ENCODE measurements around the gene NMNAT1.
"Not testable (repeated sequence)": the region's sequence is repeated elsewhere in the genome, so short reads cannot be mapped to it uniquely, and the experiment has no call there.

NMNAT1 gene

DNA sequence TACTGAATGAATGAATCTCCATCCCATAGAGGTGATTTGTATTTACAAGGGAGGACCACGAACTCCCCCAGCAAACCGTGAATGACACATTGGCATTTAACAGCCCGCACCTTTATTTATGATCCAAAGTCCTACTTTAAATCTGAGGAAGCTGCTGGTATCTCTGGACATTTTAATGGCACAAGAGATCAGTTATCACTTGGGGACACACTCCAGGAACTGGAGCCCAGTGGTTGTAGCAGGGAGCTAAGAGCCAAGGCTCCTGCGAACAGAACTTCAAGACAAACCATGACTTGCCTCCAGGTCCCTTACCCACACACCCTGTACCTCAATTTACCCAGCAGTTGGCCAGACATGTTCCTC lies 34.4 kb upstream of the NMNAT1 start:
- Histone ChIP-seq H3K36me3 (ENCODE audit: insufficient read depth, low read depth, low read length) (no peaks in the 10 kb centered on the region), H3K4me3 (ENCODE audit: low read length) (peak overlapping the region; percentile 90), H3K9me3 (ENCODE audit: insufficient read depth, low read depth, low read length) (no peaks in the 10 kb centered on the region), H3K27me3 (ENCODE audit: insufficient read depth, low read length) (no peaks in the 10 kb centered on the region), H3K4me1 (ENCODE audit: insufficient read depth, low read length) (no peaks in the 10 kb centered on the region; the same call in 1 of the 2 replicates), H3K27ac (ENCODE audit: low read length) (no peak overlapping the region), H3K9ac (ENCODE audit: low read depth, low read length) (peak overlapping the region; percentile 86; the same call in 1 of the 2 replicates)

DNA sequence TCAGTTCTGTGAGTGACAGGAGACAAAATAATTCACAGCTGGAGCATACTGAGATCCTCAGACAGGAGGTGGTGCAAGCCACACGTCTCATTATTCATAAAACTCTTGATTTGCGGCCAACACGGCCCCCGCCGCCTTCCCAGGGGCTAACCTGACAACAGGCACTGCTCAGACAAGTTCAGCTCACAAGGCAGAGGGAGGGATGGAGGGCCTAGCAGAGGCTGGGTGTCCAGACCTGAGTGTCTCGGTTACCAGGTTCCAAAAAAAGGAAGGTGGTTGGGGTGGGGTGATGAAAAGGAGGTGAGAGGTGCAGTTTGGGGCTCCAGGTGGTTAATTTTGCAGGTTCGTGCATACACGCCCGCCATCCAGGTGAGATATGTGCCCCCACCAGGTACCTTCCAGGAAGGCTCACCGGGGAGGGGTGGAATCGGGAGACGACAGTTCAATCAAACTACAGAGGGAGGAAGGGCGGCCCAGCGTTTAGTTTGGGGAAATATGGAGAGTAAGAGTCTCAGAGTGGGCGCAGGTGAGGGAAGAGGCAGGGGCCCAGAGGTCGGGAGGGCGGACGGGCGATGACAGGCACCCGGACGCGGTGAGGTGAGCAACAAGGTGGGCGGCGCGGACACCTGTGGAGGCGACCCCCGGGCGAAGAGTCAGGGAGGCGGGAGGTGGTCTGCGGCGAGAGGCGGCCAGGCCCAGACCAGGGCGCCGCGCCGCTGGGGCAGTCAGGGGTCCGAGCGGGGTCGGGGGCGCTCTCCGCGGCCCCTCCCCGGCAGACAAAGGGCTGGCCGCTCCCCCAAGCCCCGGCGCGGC lies 33.8 kb upstream of the NMNAT1 start:
- H3K27ac ChIP-seq (ENCODE audit: low read length) = no peak overlapping the region
- H3K9me3 ChIP-seq (ENCODE audit: insufficient read depth, low read depth, low read length) = no peaks in the 10 kb centered on the region
- H3K4me1 ChIP-seq (ENCODE audit: insufficient read depth, low read length) = no peaks in the 10 kb centered on the region; the same call in 1 of the 2 replicates
- H3K9ac ChIP-seq (ENCODE audit: low read depth, low read length) = peak overlapping the region; percentile 86
- H3K27me3 ChIP-seq (ENCODE audit: insufficient read depth, low read length) = no peaks in the 10 kb centered on the region
- H3K36me3 ChIP-seq (ENCODE audit: insufficient read depth, low read depth, low read length) = no peaks in the 10 kb centered on the region
- H3K4me3 ChIP-seq (ENCODE audit: low read length) = peak overlapping the region; percentile 90

DNA sequence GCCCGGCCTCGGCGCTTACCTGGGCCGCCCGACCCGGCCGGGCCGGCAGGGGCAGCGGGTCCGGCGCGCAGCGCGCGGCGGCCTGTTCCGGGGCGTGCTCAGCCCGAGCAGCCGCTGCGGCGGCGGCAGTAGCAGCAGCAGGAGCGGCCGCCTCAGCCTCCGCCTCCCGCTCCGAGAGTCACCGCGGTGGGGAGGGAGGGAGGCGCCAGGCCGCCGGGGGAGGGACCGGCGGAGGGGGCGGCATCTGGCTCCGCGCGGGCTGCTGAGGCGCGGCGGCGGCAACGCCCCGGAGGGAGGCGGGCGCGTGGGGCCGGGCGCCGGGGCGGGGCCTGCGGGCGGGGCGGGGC lies 33.2 kb upstream of the NMNAT1 start, which contains the start of gene CTNNBIP1:
Gene CTNNBIP1, minus strand, starts transcription at position 194 of the 347 bp plus-strand sequence. CDS start 38,205 bp downstream, outside the sequence.
- Histone ChIP-seq H3K4me3 (ENCODE audit: low read length) (peak within 1 kb of the TSS; percentile 95), H3K9ac (ENCODE audit: low read depth, low read length) (peak within 1 kb of the TSS; percentile 87), H3K27ac (ENCODE audit: low read length) (peak within 1 kb of the TSS; percentile 96), H3K36me3 (ENCODE audit: insufficient read depth, low read depth, low read length) (no peaks in the 10 kb centered on the region), H3K27me3 (ENCODE audit: insufficient read depth, low read length) (no peaks in the 10 kb centered on the region), H3K4me1 (ENCODE audit: insufficient read depth, low read length) (no peaks in the 10 kb centered on the region; the same call in 1 of the 2 replicates), H3K9me3 (ENCODE audit: insufficient read depth, low read depth, low read length) (no peaks in the 10 kb centered on the region)

DNA sequence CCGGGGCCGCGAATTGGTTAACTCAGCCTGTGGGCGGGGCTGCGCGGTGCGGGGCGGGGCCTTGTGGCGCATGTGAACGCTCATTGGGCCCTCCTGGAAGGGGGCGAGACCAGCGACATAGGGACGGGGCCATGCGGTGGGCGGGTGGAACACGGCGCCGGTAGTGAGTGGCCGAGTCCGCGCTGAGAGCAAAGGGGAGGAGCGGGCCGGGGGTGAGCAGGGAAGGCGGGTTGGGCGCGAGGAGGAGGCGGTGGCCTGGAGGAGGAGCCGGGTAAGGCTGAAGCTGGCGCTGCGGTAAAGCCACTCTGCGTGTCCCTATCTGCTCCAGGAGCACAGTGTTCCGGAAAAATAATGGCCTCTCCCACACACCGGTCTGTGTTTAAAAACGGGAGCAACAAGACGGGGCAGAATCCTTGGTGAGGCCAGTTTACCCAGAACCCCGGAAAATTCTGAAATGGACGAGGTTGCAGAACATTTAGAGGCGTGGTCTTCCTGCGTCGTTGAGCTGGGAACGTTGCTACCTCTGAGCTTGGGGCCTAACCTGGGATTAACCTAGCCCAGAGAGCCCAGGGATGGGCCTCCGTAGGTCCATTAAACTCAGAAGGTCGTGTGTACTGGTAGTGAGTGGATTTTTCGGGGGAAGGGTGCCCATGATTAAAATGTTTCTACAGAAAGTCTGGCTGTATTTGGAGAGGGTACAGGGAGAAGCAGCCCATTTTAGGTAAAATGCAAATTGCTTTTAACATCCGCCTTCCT lies 32.7 kb upstream of the NMNAT1 start:
- H3K9ac ChIP-seq (ENCODE audit: low read depth, low read length) = peak overlapping the region; percentile 87
- H3K4me1 ChIP-seq (ENCODE audit: insufficient read depth, low read length) = no peaks in the 10 kb centered on the region; the same call in 1 of the 2 replicates
- H3K27me3 ChIP-seq (ENCODE audit: insufficient read depth, low read length) = no peaks in the 10 kb centered on the region
- H3K4me3 ChIP-seq (ENCODE audit: low read length) = peak overlapping the region; percentile 95
- H3K36me3 ChIP-seq (ENCODE audit: insufficient read depth, low read depth, low read length) = no peaks in the 10 kb centered on the region
- H3K9me3 ChIP-seq (ENCODE audit: insufficient read depth, low read depth, low read length) = no peaks in the 10 kb centered on the region
- peak overlapping the region; percentile 96 for H3K27ac ChIP-seq (ENCODE audit: low read length)

DNA sequence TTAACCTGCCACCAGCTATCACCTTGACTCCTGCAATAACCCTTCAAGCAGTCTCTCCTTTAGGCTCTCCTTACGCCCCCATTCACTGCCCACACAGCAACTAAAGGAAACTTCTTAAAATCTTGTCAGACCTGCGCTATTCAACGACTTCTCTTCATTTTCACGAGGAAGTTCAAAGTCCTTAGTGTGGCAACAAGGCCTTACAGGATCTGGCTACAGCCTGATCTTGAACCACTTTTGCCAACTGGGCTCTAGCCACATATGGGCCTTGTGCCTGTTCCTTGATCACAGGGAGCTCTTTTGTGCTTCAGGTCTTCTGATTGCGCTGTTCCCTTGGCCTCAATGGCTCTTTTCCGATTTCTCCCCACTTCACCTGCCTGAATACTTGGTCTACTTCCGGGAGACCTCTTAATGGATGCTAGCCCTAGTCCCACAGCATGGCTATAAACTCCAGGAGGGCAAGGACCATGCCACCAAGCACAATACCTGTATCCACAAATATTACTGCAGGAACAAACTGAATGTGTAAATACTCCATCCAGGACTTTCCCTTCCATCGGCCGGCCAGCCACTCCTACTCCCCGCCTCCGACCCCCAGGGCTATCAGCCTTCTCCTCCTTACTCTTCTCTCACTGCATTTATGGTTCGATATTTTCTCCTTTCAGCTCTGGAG lies 30.9 kb upstream of the NMNAT1 start:
- Histone ChIP-seq H3K27me3 (ENCODE audit: insufficient read depth, low read length) (no peaks in the 10 kb centered on the region), H3K9me3 (ENCODE audit: insufficient read depth, low read depth, low read length) (no peaks in the 10 kb centered on the region), H3K9ac (ENCODE audit: low read depth, low read length) (peak overlapping the region; percentile 21; the same call in 1 of the 2 replicates), H3K4me3 (ENCODE audit: low read length) (no peak overlapping the region), H3K27ac (ENCODE audit: low read length) (no peak overlapping the region), H3K4me1 (ENCODE audit: insufficient read depth, low read length) (no peaks in the 10 kb centered on the region; the same call in 1 of the 2 replicates), H3K36me3 (ENCODE audit: insufficient read depth, low read depth, low read length) (no peaks in the 10 kb centered on the region)

DNA sequence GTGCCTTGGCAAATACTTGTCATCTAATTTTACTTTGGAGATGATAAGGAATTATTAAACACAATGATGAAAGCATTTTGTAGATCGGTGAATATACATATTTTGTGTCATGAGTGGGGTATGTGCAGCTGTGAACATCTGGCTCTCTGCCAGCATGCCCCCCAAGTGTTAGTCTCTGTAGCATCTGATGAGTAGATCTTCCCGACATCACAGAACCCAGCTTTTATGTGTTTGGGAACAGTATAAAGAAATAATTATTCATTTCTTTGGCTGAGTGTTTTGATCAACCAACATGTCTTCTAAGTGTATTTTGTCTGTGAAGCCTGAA lies 28.7 kb upstream of the NMNAT1 start:
- H3K27ac ChIP-seq (ENCODE audit: low read length) = no peak overlapping the region
- no peaks in the 10 kb centered on the region for H3K4me1 ChIP-seq (ENCODE audit: insufficient read depth, low read length)
- no peaks in the 10 kb centered on the region for H3K36me3 ChIP-seq (ENCODE audit: insufficient read depth, low read depth, low read length)
- no peak overlapping the region for H3K4me3 ChIP-seq (ENCODE audit: low read length)
- no peaks in the 10 kb centered on the region for H3K27me3 ChIP-seq (ENCODE audit: insufficient read depth, low read length)
- no peak overlapping the region for H3K9ac ChIP-seq (ENCODE audit: low read depth, low read length)
- H3K9me3 ChIP-seq (ENCODE audit: insufficient read depth, low read depth, low read length) = no peaks in the 10 kb centered on the region

DNA sequence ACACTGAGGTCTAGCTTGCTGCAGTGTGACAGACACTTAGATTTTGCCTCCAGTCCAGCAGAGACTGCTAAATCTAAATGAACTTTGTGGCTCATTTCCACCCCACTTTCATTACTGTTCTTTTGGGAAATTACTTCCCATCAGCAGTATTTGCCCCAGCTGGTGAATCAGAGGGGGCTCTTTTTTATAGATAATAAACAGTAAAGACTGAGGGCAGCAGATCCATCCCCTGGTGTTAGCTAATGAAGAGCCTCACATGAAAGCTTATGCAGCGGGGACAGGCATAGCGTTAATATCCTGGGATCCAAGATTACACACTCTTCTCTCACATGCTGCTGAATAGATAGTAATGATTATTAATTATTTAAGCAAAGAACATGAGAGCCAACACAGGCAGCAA lies 26.8 kb upstream of the NMNAT1 start:
- Histone ChIP-seq H3K9me3 (ENCODE audit: insufficient read depth, low read depth, low read length) (no peaks in the 10 kb centered on the region), H3K4me1 (ENCODE audit: insufficient read depth, low read length) (no peaks in the 10 kb centered on the region), H3K27me3 (ENCODE audit: insufficient read depth, low read length) (no peaks in the 10 kb centered on the region), H3K4me3 (ENCODE audit: low read length) (no peak overlapping the region), H3K27ac (ENCODE audit: low read length) (no peak overlapping the region), H3K36me3 (ENCODE audit: insufficient read depth, low read depth, low read length) (no peaks in the 10 kb centered on the region), H3K9ac (ENCODE audit: low read depth, low read length) (no peak overlapping the region)

DNA sequence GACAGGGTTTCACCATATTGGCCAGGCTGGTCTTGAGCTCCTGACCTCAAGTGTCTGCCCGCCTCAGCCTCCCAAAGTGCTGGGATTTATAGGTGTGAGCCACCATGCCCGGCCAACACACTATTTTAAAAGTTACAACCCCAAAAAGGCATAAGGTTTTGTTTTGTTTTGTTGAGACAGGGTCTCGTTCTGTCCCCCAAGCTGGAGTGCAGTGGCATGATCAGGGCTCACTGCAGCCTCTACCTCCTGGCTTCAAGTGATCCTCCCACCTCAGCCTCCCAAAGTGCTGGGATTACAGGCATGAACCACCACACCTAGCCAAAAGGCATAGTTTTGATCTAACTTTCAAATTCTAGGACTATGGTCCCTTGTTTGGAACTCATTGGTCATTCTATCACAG lies 25.8 kb upstream of the NMNAT1 start:
- H3K4me1 ChIP-seq (ENCODE audit: insufficient read depth, low read length); H3K27ac ChIP-seq (ENCODE audit: low read length); H3K27me3 ChIP-seq (ENCODE audit: insufficient read depth, low read length); H3K36me3 ChIP-seq (ENCODE audit: insufficient read depth, low read depth, low read length); H3K9ac ChIP-seq (ENCODE audit: low read depth, low read length); H3K9me3 ChIP-seq (ENCODE audit: insufficient read depth, low read depth, low read length); H3K4me3 ChIP-seq (ENCODE audit: low read length): not testable (repeated sequence)

DNA sequence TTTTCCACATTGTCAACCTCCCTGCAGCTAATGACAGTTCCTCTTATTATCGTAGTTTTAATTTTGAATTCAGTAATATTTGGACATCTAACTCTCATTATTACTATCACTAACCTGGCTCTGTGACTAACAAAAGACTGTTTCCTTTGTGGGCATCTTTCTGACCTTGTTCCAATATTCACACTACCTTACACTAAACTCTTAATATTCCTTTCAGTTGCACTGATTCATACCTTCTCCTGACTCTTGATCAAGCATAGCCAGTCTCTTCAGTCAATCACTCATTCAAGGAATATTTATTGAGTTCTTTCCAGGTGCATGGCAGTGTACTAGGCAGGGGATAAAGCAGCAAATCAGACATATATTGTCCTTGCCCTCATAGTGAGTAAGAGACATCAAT lies 25.4 kb upstream of the NMNAT1 start:
- Histone ChIP-seq H3K27me3 (ENCODE audit: insufficient read depth, low read length) (no peaks in the 10 kb centered on the region), H3K27ac (ENCODE audit: low read length) (no peak overlapping the region), H3K9ac (ENCODE audit: low read depth, low read length) (no peak overlapping the region), H3K36me3 (ENCODE audit: insufficient read depth, low read depth, low read length) (no peaks in the 10 kb centered on the region), H3K4me1 (ENCODE audit: insufficient read depth, low read length) (peaks cover 10% of the 10 kb centered on the region; the same call in 1 of the 2 replicates), H3K4me3 (ENCODE audit: low read length) (no peak overlapping the region), H3K9me3 (ENCODE audit: insufficient read depth, low read depth, low read length) (no peaks in the 10 kb centered on the region)

DNA sequence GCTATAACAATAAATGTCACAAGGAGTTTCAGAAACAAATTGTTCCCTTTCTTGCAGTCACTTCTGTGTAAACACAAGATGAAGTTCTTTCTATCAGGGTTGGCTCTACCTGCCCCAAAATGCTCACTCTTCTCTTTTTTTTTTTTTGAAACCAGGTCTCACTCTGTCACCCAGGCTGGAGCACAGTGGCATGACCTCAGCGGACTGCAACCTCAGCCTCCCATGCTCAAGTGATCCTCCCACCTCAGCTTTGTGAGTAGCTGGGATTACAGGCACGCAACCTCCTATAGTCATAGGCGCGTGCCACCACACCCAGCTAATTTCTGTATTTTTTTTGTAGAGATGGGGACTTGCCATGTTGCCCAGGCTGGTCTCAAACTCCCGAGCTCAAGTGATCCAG lies 22.7 kb upstream of the NMNAT1 start:
- Histone ChIP-seq H3K36me3 (ENCODE audit: insufficient read depth, low read depth, low read length) (no peaks in the 10 kb centered on the region), H3K27ac (ENCODE audit: low read length) (no peak overlapping the region), H3K4me1 (ENCODE audit: insufficient read depth, low read length) (peaks cover 13% of the 10 kb centered on the region; the same call in 1 of the 2 replicates), H3K4me3 (ENCODE audit: low read length) (no peak overlapping the region), H3K9ac (ENCODE audit: low read depth, low read length) (no peak overlapping the region), H3K27me3 (ENCODE audit: insufficient read depth, low read length) (no peaks in the 10 kb centered on the region), H3K9me3 (ENCODE audit: insufficient read depth, low read depth, low read length) (no peaks in the 10 kb centered on the region)

DNA sequence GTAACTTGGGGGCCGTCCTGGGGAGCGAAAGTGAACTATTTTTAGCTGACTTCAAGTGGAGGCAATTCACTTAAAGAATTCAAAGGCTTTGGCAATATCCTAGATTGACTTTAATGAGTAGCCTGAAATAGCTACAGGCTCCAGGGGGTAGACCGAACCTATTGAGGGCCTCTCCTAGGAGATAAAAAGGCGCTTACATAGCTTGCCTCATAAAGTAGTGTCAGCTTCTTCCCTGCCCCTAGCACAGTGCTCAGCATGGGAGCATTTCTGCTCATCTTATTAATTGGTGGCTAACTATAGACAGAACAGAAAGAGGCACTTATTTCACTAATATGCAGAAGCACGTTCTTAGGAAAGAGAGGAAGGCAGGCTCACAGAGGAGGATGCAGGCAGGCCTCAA lies 20.9 kb upstream of the NMNAT1 start:
- H3K36me3 ChIP-seq (ENCODE audit: insufficient read depth, low read depth, low read length) = no peaks in the 10 kb centered on the region
- H3K27me3 ChIP-seq (ENCODE audit: insufficient read depth, low read length) = no peaks in the 10 kb centered on the region
- peak overlapping the region; percentile 18 for H3K27ac ChIP-seq (ENCODE audit: low read length)

More for the DNA sequence above, 20.9 kb upstream of the NMNAT1 start:
- Histone ChIP-seq H3K9ac (ENCODE audit: low read depth, low read length) (peak overlapping the region; percentile 4; the same call in 1 of the 2 replicates), H3K4me3 (ENCODE audit: low read length) (peak overlapping the region; percentile 17; the same call in 1 of the 2 replicates), H3K4me1 (ENCODE audit: insufficient read depth, low read length) (peaks cover 24% of the 10 kb centered on the region; the same call in 1 of the 2 replicates), H3K9me3 (ENCODE audit: insufficient read depth, low read depth, low read length) (no peaks in the 10 kb centered on the region)

All from iPS-20b (cell line).